Left ventricle myocardium inferior (tissue), 1 donor: ENCODE results near the gene RGS8. TPM values are rescaled to one million over a fixed set of nuclear protein-coding genes. Genes with fewer than 3 reads are reported as not detected.

ENCODE experiments used
- DNase-seq: peaks from one replicate; pipeline ENCODE4 v3.0.0-alpha.2; 2020
- H3K27ac ChIP-seq: fragments of 200-600 bp; replicated peaks from 2 replicates; pipeline ENCODE4 v1.8.0; 2021
- H3K27me3 ChIP-seq: fragments of 200-600 bp; 2 replicates; pipeline ENCODE4 v1.8.0; 2021; ENCODE audit warnings: low read depth
- H3K36me3 ChIP-seq: fragments of 200-600 bp; 2 replicates; pipeline ENCODE4 v1.8.0; 2021
- H3K4me1 ChIP-seq: fragments of 200-600 bp; 2 replicates; pipeline ENCODE4 v1.8.0; 2021
- H3K4me3 ChIP-seq: fragments of 200-600 bp; 2 replicates; pipeline ENCODE4 v1.8.0; 2021; ENCODE audit warnings: mild to moderate bottlenecking, moderate library complexity
- H3K9me3 ChIP-seq: fragments of 200-600 bp; replicated peaks from 2 replicates; pipeline ENCODE4 v1.8.0; 2021
- intact Hi-C: fragments of 100-400 bp; cut with micrococcal nuclease; formaldehyde crosslinking; loops from one replicate; pipeline ENCODE4 v1.11.0; 2022
- total RNA-seq: library from RNA; stranded (reverse); fragmentation: NEBNext Ultra II Directional; extraction: Animal tissue kit (Norgen Biotek cat#: 25700); gene quantifications from one replicate; pipeline ENCODE4 v1.2.1, GENCODE V29; 2021
- TF ChIP-seq, protein P1 (sequence below): fragments of 200-600 bp; IDR thresholded peaks from 2 replicates; pipeline ENCODE4 v1.8.0; 2021; ENCODE audit warnings: antibody characterized with exemption, mild to moderate bottlenecking, borderline replicate concordance
- donor health status: DM: no; HTN: yes; CAD: no; lungs with severe emphysema.

The RGS8 gene
- total RNA-seq, 1 donor from 2014 or later = 0.05 TPM

DNA sequence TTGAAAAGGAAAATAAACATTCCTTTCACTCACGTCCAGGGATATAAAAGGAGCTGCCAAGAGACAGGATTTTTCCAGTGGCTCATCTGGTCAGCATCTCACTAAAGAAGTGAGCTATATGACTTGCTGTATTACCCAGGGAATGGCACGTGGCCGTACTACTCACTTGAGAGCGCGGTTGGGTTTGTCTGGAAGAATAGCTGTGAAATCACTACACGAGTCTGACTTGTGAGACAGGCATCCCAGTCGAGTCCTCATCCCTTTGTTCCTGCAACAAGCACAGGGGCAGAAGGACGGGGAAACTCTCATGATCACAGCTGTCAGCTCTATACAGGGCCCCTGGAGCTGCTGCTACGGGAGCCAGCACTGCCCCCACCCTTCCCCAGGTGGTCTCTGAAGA is 17.7 kb downstream of the RGS8 start:
- no peaks in the 10 kb centered on the region for H3K9me3 ChIP-seq
- H3K4me1 ChIP-seq = peaks cover 4% of the 10 kb centered on the region
- H3K4me3 ChIP-seq = no peak overlapping the region
- TF ChIP-seq, protein P1, sequence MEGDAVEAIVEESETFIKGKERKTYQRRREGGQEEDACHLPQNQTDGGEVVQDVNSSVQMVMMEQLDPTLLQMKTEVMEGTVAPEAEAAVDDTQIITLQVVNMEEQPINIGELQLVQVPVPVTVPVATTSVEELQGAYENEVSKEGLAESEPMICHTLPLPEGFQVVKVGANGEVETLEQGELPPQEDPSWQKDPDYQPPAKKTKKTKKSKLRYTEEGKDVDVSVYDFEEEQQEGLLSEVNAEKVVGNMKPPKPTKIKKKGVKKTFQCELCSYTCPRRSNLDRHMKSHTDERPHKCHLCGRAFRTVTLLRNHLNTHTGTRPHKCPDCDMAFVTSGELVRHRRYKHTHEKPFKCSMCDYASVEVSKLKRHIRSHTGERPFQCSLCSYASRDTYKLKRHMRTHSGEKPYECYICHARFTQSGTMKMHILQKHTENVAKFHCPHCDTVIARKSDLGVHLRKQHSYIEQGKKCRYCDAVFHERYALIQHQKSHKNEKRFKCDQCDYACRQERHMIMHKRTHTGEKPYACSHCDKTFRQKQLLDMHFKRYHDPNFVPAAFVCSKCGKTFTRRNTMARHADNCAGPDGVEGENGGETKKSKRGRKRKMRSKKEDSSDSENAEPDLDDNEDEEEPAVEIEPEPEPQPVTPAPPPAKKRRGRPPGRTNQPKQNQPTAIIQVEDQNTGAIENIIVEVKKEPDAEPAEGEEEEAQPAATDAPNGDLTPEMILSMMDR = no peak
- no peak overlapping the region for H3K27ac ChIP-seq
- intact Hi-C loops = no loop called here
- no peaks in the 10 kb centered on the region for H3K36me3 ChIP-seq
- H3K27me3 ChIP-seq = peaks cover 7% of the 10 kb centered on the region
- DNase-seq = no peak

DNA sequence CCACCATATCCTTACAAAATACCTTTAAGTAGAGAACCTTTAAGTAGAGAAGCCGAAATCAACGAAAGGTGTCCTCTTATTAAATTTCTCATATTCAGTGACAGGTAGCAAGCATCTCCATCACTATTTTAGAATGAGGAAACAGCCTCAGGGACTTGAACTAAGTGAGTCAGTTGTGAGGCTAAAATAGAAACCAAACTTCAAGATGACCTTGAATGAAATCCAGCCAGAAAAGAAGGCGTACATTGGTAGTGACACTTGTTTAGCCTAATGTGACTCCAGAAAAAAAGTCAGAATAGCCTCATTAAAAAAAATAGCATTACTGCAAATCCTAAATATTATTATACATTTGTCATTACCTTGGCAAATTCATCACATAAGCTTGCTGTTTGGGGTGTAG is 20.1 kb downstream of the RGS8 start:
- no peak overlapping the region for H3K27ac ChIP-seq
- no peak overlapping the region for H3K4me3 ChIP-seq
- intact Hi-C loops = no loop called here
- no peaks in the 10 kb centered on the region for H3K27me3 ChIP-seq
- H3K4me1 ChIP-seq = peaks cover 4% of the 10 kb centered on the region
- H3K9me3 ChIP-seq = no peaks in the 10 kb centered on the region
- no peaks in the 10 kb centered on the region for H3K36me3 ChIP-seq
- DNase-seq = no peak
- TF ChIP-seq, protein P1 = no peak

DNA sequence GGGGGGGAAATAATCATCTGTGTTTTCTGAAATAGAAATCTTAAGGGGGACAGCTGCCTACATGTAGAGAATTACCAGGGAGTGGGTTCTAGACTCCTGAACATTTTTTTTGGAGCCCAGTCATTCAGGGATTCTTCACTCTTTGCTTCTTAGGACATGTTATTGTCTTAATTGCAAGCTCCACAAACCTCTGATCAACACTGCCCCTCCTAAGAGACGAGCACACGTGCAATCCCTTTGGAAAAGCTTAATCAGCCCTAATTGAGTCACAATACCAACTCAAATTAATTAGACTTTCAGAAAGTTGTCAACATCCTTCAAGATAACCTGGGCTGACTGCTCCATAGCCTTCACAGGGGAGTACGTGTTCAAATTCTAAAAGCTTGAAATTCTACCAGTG is 21.4 kb downstream of the RGS8 start:
- Histone ChIP-seq H3K36me3 (no peaks in the 10 kb centered on the region), H3K9me3 (no peaks in the 10 kb centered on the region), H3K4me3 (no peak overlapping the region), H3K27me3 (no peaks in the 10 kb centered on the region), H3K27ac (no peak overlapping the region), H3K4me1 (peaks cover 4% of the 10 kb centered on the region)
- intact Hi-C loops = no loop called here
- DNase-seq = no peak
- TF ChIP-seq, protein P1 = no peak

DNA sequence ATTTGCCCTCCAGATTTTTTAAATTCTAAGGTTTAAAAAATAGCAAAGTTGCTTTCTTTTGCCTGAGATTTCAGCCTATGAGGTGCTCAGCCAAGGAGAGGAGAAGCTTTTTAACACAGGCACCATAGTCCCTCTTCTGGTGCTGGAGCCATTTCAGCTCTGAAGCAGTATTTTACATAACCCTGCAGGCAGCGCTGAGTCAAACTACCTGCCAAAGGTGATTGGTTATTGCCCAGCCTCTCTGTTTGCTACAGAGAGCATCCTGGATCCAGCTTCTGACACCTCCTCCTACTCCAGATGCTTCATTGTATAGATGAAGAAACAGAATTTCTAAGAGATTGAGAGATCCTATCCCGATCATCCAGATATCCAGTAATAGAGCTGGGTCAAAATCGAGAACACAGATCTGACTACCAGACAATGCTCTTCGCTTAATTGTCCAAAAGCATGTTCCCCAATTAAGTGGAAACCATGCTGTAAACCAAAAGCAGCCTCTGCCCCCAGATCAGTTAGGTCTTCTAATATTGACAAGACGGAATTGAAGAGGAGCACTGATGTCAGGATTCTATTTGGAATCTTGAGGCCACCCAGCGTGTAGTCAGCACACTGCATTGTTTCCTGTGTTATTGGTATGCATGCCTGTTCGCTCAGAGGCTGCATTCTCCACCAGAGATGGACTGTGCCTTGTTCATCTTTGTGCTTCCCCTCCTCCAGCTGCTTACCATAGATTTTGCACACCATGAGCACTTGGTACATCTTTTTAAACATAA is 22.1 kb downstream of the RGS8 start:
- intact Hi-C loops = no loop called here
- H3K9me3 ChIP-seq = no peaks in the 10 kb centered on the region
- TF ChIP-seq, protein P1 = no peak
- DNase-seq = no peak
- H3K36me3 ChIP-seq = no peaks in the 10 kb centered on the region
- no peak overlapping the region for H3K4me3 ChIP-seq
- H3K4me1 ChIP-seq = peaks cover 4% of the 10 kb centered on the region
- no peak overlapping the region for H3K27ac ChIP-seq
- no peaks in the 10 kb centered on the region for H3K27me3 ChIP-seq

DNA sequence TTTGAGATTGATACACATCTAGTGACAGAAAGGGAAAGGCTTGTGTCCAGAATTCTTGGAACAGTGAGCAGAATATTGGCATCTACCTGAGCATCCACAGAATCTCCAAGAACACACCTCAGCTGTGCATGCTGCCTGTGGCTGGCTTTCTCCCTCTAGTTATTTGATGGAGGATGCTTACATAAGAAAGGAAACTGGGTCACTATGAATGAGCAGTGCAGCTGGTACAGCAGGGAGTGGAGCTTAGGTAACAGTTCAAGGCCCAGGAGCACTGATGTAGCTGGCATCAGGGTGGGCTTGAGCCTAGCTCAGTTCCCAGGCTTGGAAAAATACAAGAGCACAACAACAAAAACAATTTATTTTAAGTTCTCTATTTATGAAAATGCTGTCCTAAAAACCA is 26.3 kb downstream of the RGS8 start:
- TF ChIP-seq, protein P1 = no peak
- intact Hi-C loops = no loop called here
- H3K36me3 ChIP-seq = no peaks in the 10 kb centered on the region
- DNase-seq = no peak
- no peaks in the 10 kb centered on the region for H3K27me3 ChIP-seq
- H3K9me3 ChIP-seq = no peaks in the 10 kb centered on the region
- H3K4me1 ChIP-seq = no peaks in the 10 kb centered on the region
- no peak overlapping the region for H3K4me3 ChIP-seq
- no peak overlapping the region for H3K27ac ChIP-seq
